Suppressor macrophage treated with lipopolysaccharide for 1 hour (primary cell): ENCODE measurements around the gene SLCO2B1.

ENCODE experiments used
- DNase-seq, 3 donors: peaks; one replicate each; pipeline ENCODE4 v3.0.0-alpha.2; 2020 to 2022

Gene SLCO2B1

GRCh38 chr11:75195167-75195962 lies 44.5 kb downstream of the SLCO2B1 start:
- DNase-seq, result peak; percentile 49 to 73 (median 65)

GRCh38 chr11:75196426-75196825 lies 45.5 kb downstream of the SLCO2B1 start:
- DNase-seq, result no peak

DNA sequence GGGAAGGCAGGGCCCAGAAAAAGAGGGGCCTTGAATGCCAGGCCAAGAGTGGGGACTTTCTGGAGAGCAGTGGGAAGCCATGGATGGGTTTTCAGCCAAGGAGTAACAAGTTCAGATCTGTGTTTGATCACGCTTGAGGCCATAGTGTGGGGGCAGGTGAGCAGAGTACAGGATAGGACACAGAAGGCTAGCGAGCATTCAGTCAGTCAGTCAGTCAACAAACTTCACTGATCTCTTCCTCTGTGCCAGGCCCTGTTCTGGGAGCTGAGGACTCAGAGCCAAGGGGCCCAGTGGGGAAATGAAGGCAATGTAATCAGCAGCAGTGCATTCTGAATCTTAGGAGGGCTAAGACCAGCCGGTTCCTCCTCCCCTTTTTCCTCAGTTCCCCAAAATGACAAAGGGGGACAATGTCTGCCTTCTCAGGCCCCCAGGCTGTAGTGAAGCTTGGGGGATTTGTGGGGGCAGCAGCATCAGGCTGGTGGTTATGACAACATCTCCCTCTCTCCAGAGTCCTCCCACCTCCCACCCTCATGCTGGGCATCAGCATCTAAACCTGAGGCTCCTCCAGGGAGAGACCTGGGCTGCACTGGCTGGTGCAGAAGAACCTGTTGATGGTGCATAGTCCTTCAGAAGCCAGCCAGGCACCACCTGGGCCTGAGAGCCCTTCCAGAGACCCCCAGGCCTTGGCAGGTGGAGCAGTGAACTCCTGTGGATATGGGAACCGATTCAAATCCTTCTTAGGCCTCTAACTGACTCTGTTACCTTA lies 46.8 kb downstream of the SLCO2B1 start:
- DNase-seq, result no peak

DNA sequence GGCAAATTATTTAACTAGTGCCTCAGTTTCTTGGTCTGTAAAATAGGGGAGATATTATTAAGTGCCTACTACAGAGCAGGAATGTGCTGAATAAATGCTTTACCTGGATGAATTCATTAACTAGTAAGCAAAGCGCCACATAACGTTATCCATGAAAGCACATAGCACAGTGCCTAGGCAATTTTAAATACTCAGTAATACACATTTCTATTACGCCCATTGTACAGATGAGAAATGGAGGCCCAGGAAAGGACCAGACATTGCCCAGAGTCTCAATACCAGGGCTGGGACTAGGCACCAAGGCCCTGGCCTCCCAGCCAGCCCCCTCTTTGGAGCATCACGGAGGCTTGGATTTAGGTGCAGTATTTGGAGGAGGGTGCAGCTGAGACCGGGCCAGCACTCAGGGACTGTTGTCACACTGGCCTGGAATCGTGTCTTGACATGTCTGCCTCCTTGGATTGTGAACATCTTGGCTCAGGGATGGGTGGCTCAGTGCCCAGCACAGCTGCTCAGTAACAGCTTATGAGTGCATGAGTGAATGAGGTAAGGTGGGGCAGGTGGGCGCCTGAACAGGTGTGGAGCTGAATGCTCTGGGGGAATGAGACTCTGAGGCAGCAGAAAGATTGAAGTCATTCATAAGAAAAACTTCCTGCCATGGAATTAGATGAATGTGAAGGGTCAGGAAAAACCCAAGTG lies 47.5 kb downstream of the SLCO2B1 start:
- DNase-seq, result no peak

- no peak for DNase-seq
Measured at GRCh38 chr11:75199412-75199955, 48.6 kb downstream of the SLCO2B1 start.

DNA sequence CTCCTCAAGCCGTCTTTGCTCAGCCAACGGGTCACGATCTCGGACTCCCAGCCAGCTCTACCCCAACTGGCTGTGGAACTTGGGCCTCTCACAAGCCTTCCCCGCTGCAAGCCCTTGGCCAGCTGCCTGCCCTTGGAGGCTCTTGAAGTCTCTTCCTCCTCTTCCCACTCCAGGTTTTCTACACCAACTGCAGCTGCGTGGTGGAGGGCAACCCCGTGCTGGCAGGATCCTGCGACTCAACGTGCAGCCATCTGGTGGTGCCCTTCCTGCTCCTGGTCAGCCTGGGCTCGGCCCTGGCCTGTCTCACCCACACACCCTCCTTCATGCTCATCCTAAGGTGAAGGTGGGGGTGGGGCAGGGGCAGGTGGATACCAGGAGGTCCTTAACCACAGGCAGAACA lies 49.1 kb downstream of the SLCO2B1 start:
- no peak for DNase-seq

- DNase-seq, result no peak
Measured at GRCh38 chr11:75200531-75200930, 49.6 kb downstream of the SLCO2B1 start.

GRCh38 chr11:75201771-75202170 lies 50.9 kb downstream of the SLCO2B1 start:
- DNase-seq, result no peak

DNA sequence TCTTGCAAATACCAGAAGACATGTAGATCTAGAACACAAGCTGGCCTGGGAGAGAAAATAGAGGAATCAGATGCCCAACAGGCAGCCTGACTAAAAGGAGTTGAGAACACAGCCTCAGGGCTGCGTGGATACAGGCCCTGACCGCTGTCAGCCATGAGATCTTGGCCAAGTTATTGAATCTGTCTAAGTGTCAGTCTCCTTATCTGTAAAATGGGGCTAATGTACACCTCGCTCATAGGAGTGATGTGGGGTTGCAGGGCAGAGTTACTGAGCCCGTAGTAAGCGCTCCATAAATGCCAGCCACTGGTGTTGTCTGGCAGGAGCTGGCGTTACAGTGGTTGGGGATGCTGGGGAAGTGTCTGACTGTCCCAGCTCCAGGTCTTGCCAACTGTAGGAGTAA lies 51.3 kb downstream of the SLCO2B1 start:
- DNase-seq, result no peak

- no peak for DNase-seq
Measured at GRCh38 chr11:75203138-75203537, 52.2 kb downstream of the SLCO2B1 start.

DNA sequence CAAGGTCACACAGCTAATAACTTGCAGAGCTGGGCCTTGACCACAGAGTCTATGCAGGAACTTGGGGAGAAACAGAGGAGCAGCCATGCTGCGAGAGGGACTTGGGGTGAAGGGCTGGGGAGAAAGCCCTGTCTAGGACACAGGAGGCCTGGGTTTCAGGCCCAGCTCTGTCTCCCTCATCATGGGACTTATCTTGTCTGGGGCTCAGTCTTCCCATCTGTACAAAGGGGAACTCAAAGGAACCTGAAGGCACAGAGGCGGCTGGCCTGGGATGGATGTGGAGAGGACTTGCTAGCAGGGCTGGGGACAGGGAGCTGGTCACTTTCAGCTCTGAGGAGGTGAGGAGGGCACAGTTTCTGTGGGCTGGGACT lies 52.7 kb downstream of the SLCO2B1 start:
- DNase-seq, result no peak

GRCh38 chr11:75204012-75204674 lies 53.2 kb downstream of the SLCO2B1 start:
- no peak for DNase-seq

- DNase-seq, result peak; percentile 91 to 96 (median 93)
Measured at GRCh38 chr11:75204685-75205563, 54.0 kb downstream of the SLCO2B1 start.

- no peak for DNase-seq
Measured at GRCh38 chr11:75205564-75206020, 54.7 kb downstream of the SLCO2B1 start.

GRCh38 chr11:75208446-75208845 lies 57.5 kb downstream of the SLCO2B1 start:
- DNase-seq, result no peak

DNA sequence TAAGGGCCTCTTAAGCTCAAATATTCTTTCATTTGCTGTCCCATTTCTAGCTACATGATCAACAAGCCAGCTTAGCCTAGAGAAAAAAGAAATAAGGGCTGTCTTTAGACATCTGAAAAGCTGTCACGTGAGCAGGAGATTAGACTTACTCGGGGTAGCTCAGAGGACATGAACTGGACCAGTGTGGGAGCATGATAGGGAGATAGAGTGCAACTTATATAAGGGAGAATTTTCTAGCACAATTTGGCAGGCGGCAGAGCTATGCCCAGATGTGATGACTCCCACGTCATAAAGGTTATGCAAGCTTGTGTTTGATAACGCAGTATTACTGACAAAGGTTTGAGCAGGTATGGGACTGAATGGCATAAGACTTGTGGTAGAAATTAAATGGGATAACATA lies 61.5 kb downstream of the SLCO2B1 start:
- DNase-seq, result no peak

- DNase-seq, result peak; percentile 90 to 96 (median 94)
Measured at GRCh38 chr11:75214411-75214821, 63.5 kb downstream of the SLCO2B1 start.

DNA sequence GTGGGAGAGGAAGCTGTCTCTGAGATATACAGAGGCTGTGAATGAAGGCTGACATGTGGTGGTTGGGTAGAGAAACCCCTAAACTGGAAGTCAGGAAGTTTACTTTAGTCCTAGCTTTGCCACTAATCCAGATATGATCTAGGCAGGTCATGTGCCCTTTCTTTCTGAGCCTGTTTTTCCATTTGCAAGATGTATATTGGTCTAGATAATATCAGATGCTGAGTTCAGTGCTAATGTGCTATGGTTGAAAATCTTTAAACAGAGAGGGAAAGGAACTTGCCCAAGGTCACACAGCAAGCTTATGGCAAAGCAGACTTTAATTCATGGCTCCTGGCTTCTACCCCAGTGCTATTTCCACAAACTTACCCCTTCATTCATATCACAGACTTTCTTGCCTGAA lies 63.9 kb downstream of the SLCO2B1 start:
- no peak for DNase-seq

DNA sequence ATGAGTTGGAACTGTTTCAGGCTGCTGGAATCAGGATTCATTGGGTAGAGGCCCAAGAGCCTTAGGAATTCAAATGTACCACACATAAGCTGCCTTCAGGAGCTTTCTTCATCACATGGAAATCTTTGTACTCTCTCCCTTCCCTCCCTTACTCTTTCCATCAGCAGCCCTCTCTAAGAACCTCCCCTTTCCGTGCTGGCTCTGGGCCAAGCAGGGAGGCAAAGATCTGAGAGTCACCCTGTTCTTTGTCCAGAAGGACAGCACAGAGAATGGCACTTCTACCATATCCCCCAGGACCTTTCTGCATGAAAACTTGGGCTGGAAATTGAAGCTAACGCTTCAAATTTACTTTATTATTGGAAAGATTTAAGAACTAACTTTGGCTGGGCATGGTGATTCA lies 69.0 kb downstream of the SLCO2B1 start:
- DNase-seq, result no peak

DNA sequence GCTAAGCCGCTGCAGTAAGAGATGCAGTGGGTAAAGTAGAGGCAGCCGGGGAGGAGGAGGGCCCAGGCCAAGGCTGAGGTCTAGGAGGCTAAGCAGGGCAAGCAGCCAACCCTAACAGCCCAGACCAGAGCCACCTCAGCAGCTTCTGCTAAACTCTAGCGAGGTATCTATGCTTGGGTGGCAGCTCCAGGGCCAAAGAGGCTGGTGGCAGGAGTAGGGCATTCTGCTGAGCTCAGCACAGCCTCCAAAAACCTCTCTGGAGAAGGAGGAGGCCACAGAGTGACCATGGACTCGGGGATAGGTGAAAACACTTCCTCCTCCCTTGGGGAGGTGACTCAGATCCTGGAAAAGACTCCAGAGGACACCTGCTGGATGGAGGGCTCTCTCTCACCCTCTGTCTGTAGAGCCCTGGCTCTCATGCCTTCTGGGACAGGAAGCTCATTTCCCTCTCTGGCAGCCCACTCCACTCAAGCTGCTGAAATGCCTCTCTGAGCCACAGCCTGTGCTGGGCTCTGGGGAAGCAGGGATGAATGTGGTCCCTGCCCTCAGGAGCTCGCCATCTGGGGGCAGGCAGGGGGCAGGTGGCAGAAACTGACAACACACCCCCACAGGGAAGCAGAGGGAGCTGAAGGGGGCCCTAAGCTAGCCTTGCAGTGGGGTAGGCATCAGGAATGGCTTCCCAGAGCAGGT lies 73.2 kb downstream of the SLCO2B1 start:
- no peak for DNase-seq

- DNase-seq, result no peak
Measured at GRCh38 chr11:75225794-75226193, 74.9 kb downstream of the SLCO2B1 start.
